NOMO-1 treated with dmso at 0.1 percent for 144 hours (cell line): Measurements from ENCODE around the gene DNER.
"Not testable (repeated sequence)": the region's sequence is repeated elsewhere in the genome, so short reads cannot be mapped to it uniquely, and the experiment has no call there.

ENCODE experiments used
- DNase-seq: peaks from one replicate; lab custom pipeline; 2025; ENCODE audit not compliant: unreplicated experiment; lab: John Stamatoyannopoulos, UW

Gene DNER

GRCh38 chr2:229627728-229628127 is 86.6 kb downstream of the DNER start:
- DNase-seq: no peak

DNA sequence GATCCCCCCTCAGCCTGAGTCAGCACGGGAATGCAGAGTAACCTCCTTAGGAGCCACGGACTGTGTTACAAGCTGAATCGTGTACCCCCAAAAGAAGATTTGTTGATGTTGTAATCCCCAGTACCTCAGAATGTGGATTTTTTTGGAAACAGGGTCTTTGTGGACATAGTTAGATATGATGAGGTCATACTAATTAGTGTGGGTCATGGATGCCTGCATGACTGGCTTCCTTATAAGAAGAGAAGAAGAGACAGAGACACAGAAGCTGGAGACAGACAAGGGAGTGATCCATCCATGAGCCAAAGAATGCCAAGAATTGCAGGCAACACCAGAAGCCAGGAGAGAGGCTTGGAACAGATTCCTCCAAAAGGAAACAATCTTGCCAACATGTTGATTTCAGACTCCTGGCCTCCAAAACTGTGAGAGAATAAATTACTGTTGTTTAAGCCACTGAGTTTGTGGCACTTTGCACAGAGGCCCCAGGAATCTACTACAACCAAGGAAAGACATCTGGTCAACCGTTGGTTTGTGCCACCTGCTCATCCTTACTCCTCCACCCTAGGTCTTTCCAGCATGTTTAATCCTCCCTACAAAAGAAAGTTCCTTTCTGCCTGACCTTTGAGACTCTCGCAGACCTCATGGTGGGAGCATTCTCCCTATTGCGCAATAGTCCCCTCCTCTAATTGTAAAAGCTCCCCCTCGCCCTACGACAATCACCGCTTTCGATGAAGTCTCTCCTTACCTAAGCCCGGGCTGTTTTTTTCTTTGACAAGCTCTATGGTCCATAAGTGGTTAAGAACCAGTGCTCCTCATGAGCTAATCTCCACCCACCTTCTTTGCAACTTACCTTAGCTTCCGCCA is 91.6 kb downstream of the DNER start:
- no peak for DNase-seq

GRCh38 chr2:229620759-229621158 is 93.6 kb downstream of the DNER start:
- no peak for DNase-seq

DNA sequence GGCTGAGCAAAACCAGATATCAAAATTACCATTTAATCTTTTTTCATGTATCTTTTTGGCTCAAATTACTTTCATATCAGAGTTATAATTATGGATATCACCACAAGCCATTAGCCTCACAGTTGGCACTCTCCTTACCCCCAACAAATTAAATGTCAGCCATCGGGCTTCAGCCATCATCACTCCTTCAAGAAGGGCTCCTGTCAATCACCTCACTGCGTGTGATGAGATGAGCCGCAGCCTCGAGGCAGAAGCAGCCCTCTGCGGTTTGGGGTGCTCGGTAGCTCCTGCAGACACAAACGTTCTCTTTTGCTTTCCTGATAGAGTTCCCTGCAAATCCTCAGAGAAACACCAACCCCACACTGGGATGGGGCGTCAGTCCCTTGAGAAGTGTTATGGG is 94.1 kb downstream of the DNER start:
- no peak for DNase-seq

DNA sequence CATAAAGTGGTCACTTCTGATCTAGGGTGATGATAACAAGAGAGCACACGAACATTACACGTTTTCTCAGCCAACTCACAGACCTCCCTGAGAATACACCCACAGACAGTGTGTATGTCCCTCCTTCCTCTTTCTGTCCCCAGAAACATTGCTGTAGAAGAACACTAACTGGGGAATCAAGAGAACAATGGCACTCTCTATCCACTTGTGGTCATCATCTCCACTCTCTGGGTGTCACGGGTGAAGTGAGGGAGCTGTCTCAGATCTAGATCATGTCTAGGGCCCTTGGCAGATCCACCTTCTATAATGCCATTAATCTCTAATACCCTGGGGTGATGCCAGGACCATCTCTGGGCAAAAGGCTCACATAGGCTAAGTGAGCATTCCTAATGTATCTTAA is 97.9 kb downstream of the DNER start:
- DNase-seq: no peak

- DNase-seq: not testable (repeated sequence)
These were observed 100.3 kb downstream of the DNER start for GRCh38 chr2:229614021-229614420.

GRCh38 chr2:229612384-229612971 is 101.9 kb downstream of the DNER start:
- DNase-seq: no peak

GRCh38 chr2:229611360-229611759 is 103.0 kb downstream of the DNER start:
- DNase-seq: no peak

- no peak for DNase-seq
These were observed 103.5 kb downstream of the DNER start for GRCh38 chr2:229610872-229611271.

DNA sequence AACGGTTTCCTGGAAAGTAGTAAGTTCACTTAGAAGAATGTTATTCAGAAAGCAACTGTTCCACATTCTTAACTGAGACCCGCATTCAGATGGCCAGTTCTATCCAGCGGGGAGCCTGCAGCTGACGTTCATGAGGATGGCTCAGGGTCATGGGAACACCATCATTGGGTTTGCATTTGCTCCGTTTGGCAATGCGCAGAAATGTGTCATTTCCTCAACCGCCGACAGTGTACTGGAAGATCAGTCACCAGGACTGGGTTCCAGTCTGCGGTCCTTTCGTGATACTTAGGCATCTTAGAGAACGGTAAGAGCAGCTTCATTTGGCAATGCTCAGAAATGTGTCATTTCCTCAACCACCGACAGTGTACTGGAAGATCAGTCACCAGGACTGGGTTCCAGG is 104.0 kb downstream of the DNER start:
- no peak for DNase-seq

DNA sequence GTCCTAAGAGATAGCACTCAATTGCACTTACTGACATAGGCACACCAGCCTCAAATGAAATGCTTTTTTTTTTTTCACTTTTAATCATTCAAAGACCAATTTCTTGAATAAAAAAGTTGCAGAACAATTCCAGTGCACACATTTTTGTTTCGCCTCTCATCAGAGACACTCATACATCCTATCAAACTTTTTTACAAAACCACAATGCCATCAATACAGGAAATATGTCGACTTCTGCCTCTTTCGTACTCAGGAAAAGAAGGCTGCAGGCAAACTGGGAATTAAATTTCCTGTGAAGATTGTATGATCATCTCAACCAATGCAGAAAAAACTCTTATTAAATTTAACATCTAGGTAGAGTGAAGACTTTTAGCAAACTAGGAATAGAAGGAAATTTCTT is 112.4 kb downstream of the DNER start:
- no peak for DNase-seq

DNA sequence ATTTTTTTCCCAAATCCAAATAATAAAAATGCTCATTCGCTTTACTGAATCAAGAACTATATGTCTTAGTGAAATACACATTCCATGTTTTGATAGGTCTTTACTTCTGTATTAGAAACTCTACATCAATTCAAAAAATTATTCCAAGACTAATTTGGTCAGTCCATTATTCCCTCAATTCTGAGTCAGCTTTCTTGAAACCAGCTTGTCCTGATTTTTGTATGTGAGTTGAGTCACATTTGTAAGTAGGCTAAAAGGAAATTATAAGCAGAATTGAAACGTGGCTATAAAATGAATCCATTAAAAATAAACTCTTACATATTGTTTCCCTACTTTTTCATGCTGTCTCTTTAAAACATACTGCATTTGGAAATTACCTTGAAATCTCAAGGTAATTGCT is 113.0 kb downstream of the DNER start:
- DNase-seq: no peak

- no peak for DNase-seq
These were observed 116.1 kb downstream of the DNER start for GRCh38 chr2:229598227-229598626.

- no peak for DNase-seq
These were observed 117.6 kb downstream of the DNER start for GRCh38 chr2:229596796-229597195.

GRCh38 chr2:229591611-229592010 is 122.7 kb downstream of the DNER start:
- DNase-seq: no peak

GRCh38 chr2:229586746-229587705 is 127.3 kb downstream of the DNER start:
- DNase-seq: no peak

GRCh38 chr2:229586012-229586411 is 128.3 kb downstream of the DNER start:
- DNase-seq: no peak

DNA sequence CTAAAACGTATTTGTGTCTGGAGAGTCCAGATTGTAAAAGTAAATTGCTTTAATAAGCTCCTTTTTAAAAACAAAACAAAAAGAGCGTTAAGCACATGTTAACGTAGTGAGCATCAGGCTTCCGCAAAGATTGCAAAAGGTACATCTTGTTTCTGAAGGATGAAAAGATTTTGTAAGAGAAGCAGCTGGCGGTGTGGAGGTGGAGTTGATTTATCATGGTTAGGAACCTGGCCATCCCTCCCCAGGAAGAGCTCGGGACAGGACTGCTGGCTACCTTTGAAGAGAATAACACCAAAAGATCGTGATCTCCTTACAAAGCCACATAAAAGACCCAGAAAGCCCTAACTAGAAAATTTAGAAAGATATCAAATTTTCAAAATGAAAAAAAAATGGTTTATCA is 132.2 kb downstream of the DNER start:
- DNase-seq: no peak

- DNase-seq: no peak
These were observed 136.1 kb downstream of the DNER start for GRCh38 chr2:229578052-229578846.

DNA sequence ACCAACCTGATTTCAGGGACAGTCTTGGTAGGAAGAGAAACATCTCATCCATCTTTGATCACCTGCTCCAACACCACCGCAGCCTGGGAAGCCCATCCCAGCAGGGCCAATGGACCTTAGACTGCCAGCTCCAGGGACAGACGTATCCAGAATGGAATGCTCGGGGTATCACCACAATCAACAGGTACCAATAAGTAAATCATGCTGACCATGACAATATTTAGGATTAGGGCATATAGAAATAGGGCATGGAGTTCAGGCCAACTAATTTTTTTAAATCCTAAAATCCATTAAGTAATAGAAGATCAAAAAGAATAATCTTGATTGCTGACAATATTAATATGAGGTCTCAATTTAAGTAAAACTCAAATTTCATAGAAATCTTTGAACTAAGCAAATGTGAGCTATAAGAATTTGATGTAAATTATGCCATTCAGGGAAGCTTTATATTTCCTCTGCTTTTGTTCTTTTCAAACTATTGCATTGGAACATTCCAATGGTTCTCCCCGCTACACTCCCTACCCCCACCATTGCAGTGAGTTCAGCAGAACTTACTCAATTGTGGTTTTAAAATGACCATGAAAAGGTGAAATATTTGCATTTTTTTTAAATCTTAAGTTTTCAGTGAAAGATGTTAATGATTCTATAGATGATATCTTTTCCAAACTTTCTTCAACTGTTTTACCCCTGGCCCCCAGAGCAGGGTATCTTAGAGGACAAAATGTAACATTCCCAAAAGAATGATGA is 138.6 kb downstream of the DNER start:
- DNase-seq: no peak
